Nephron (organoid): ENCODE results near the gene MYH7B.

Source experiments
- H3K27ac Mint-ChIP-seq, 3 experiments: 2 replicates each; pipeline ENCODE4 v1.8.0; 2020; ENCODE audit warnings: mixed read lengths in 3 of 3, mild to moderate bottlenecking in 2 of 3, moderate library complexity in 1 of 3
- H3K27me3 Mint-ChIP-seq: 2 replicates; pipeline ENCODE4 v1.8.0; 2021; ENCODE audit warnings: low read depth, mild to moderate bottlenecking, moderate library complexity, mixed read lengths
- H3K36me3 Mint-ChIP-seq: 2 replicates; pipeline ENCODE4 v1.8.0; 2020; ENCODE audit warnings: low read depth, mixed read lengths
- H3K4me1 Mint-ChIP-seq: 2 replicates; pipeline ENCODE4 v1.8.0; 2020; ENCODE audit warnings: mixed read lengths
- H3K4me3 Mint-ChIP-seq, 3 experiments: 2 replicates each; pipeline ENCODE4 v1.8.0; 2020; ENCODE audit warnings: mild to moderate bottlenecking in 3 of 3, mixed read lengths in 3 of 3, moderate library complexity in 2 of 3
- H3K9me3 Mint-ChIP-seq: 2 replicates; pipeline ENCODE4 v1.8.0; 2020; ENCODE audit warnings: mixed read lengths
- CTCF ChIP-seq, 3 experiments: fragments of 200-600 bp; sonication (generic); IDR thresholded peaks; one replicate each; pipeline ENCODE4 v1.5.0; 2021; ENCODE audit warnings: antibody characterized with exemption in 3 of 3; ENCODE audit not compliant: unreplicated experiment in 3 of 3

MYH7B gene

GRCh38 chr20:35000922-35001595 is 45.4 kb downstream of the MYH7B start:
- TF ChIP-seq CTCF (IDR thresholded peaks at IDR 0.05; ENCODE audit: unreplicated experiment in 3 of 3): no peak
- H3K36me3 Mint-ChIP-seq: peaks cover 44% of the 10 kb centered on the region
- no peak overlapping the region for H3K4me3 Mint-ChIP-seq
- H3K9me3 Mint-ChIP-seq: no peaks in the 10 kb centered on the region
- peaks cover 3% of the 10 kb centered on the region for H3K27me3 Mint-ChIP-seq
- H3K4me1 Mint-ChIP-seq: no peaks in the 10 kb centered on the region
- H3K27ac Mint-ChIP-seq: no peak overlapping the region

- no peak overlapping the region for H3K4me3 Mint-ChIP-seq
- no peak overlapping the region for H3K27ac Mint-ChIP-seq
- H3K4me1 Mint-ChIP-seq: no peaks in the 10 kb centered on the region
- peaks cover 45% of the 10 kb centered on the region for H3K36me3 Mint-ChIP-seq
- peak in 1 of 3 experiments; percentile 34 for TF ChIP-seq CTCF (IDR thresholded peaks at IDR 0.05; ENCODE audit: unreplicated experiment in 3 of 3)
- H3K9me3 Mint-ChIP-seq: no peaks in the 10 kb centered on the region
- H3K27me3 Mint-ChIP-seq: peaks cover 3% of the 10 kb centered on the region
Observed at GRCh38 chr20:35001596-35002362, 46.1 kb downstream of the MYH7B start.

GRCh38 chr20:35002426-35003210 is 47.0 kb downstream of the MYH7B start:
- Mint-ChIP-seq H3K27ac (no peak overlapping the region), H3K4me1 (no peaks in the 10 kb centered on the region), H3K9me3 (no peaks in the 10 kb centered on the region), H3K4me3 (no peak overlapping the region), H3K27me3 (peaks cover 1% of the 10 kb centered on the region), H3K36me3 (peaks cover 47% of the 10 kb centered on the region)
- no peak for TF ChIP-seq CTCF (IDR thresholded peaks at IDR 0.05; ENCODE audit: unreplicated experiment in 3 of 3)

GRCh38 chr20:35003211-35004031 is 47.8 kb downstream of the MYH7B start:
- TF ChIP-seq CTCF (IDR thresholded peaks at IDR 0.05; ENCODE audit: unreplicated experiment in 3 of 3): no peak
- Mint-ChIP-seq H3K27ac (no peak overlapping the region), H3K4me1 (no peaks in the 10 kb centered on the region), H3K27me3 (no peaks in the 10 kb centered on the region), H3K4me3 (no peak overlapping the region), H3K36me3 (peaks cover 48% of the 10 kb centered on the region), H3K9me3 (no peaks in the 10 kb centered on the region)

GRCh38 chr20:35004051-35004725 is 48.5 kb downstream of the MYH7B start:
- no peaks in the 10 kb centered on the region for H3K4me1 Mint-ChIP-seq
- no peaks in the 10 kb centered on the region for H3K27me3 Mint-ChIP-seq
- peaks cover 52% of the 10 kb centered on the region for H3K36me3 Mint-ChIP-seq
- H3K27ac Mint-ChIP-seq: no peak overlapping the region
- no peaks in the 10 kb centered on the region for H3K9me3 Mint-ChIP-seq
- no peak for TF ChIP-seq CTCF (IDR thresholded peaks at IDR 0.05; ENCODE audit: unreplicated experiment in 3 of 3)
- no peak overlapping the region for H3K4me3 Mint-ChIP-seq
